KMS-11 (cell line): ENCODE measurements around the gene PERP.

Experiments used
- H2AFZ ChIP-seq: fragments of 200-600 bp; sonication (generic); 2 replicates; pipeline ENCODE4 v1.6.1; 2016; ENCODE audit warnings: antibody characterized with exemption, mixed run types, low read depth
- H3K27ac ChIP-seq: fragments of 200-600 bp; sonication (generic); 2 replicates; pipeline ENCODE4 v1.6.1; 2016; ENCODE audit warnings: mild to moderate bottlenecking, mixed run types
- H3K27me3 ChIP-seq: fragments of 200-600 bp; sonication (generic); 2 replicates; pipeline ENCODE4 v1.6.1; 2017; ENCODE audit warnings: mild to moderate bottlenecking, low read depth, mixed run types, moderate library complexity; ENCODE audit not compliant: insufficient read depth
- H3K36me3 ChIP-seq: fragments of 200-600 bp; sonication (generic); 2 replicates; pipeline ENCODE4 v1.6.1; 2017; ENCODE audit warnings: mild to moderate bottlenecking, mixed run types; ENCODE audit not compliant: insufficient read depth
- H3K4me1 ChIP-seq: fragments of 200-600 bp; sonication (generic); 2 replicates; pipeline ENCODE4 v1.6.1; 2016; ENCODE audit warnings: mild to moderate bottlenecking, low read depth, mixed run types; ENCODE audit not compliant: poor library complexity, severe bottlenecking
- H3K4me2 ChIP-seq: fragments of 200-600 bp; sonication (generic); 2 replicates; pipeline ENCODE4 v1.7.0; 2016; ENCODE audit warnings: mild to moderate bottlenecking, mixed run types
- H3K4me3 ChIP-seq: fragments of 200-600 bp; sonication (generic); IDR thresholded peaks from 2 replicates; pipeline ENCODE4 v1.6.1; 2017; ENCODE audit warnings: low read depth, low read length, mixed read lengths; ENCODE audit not compliant: insufficient read depth
- H3K79me2 ChIP-seq: fragments of 200-600 bp; sonication (generic); 2 replicates; pipeline ENCODE4 v1.6.1; 2016; ENCODE audit warnings: low read depth, mixed run types; ENCODE audit not compliant: insufficient read depth
- H3K9ac ChIP-seq: fragments of 200-600 bp; sonication (generic); 2 replicates; pipeline ENCODE4 v1.6.1; 2016; ENCODE audit warnings: mild to moderate bottlenecking, mixed run types
- H4K20me1 ChIP-seq: fragments of 200-600 bp; sonication (generic); 2 replicates; pipeline ENCODE4 v1.6.1; 2016; ENCODE audit warnings: mild to moderate bottlenecking, mixed run types; ENCODE audit not compliant: insufficient read depth
- CTCF ChIP-seq: fragments of 200-600 bp; sonication (generic); conservative IDR thresholded peaks from 2 replicates; pipeline ENCODE4 v1.6.1; 2017; ENCODE audit warnings: low read depth, mild to moderate bottlenecking, antibody characterized with exemption, low read length, moderate library complexity, mixed read lengths

The PERP gene

GRCh38 chr6:138106665-138107077, 548 bp downstream of the PERP start:
- Histone ChIP-seq H3K4me1 (peaks cover 23% of the 10 kb centered on the region), H3K4me2 (peak overlapping the region; percentile 98), H2AFZ (peak overlapping the region; percentile 95), H3K9ac (peak overlapping the region; percentile 86), H4K20me1 (no peaks in the 10 kb centered on the region), H3K27ac (peak overlapping the region; percentile 62), H3K36me3 (no peaks in the 10 kb centered on the region), H3K4me3 (no peak overlapping the region), H3K79me2 (0 out of 2 replicates have a peak, but pooled peaks cover 8% of the 10 kb centered on the region), H3K27me3 (no peaks in the 10 kb centered on the region)
- TF ChIP-seq CTCF, result no peak

- TF ChIP-seq CTCF, result no peak
- H2AFZ ChIP-seq, result peak overlapping the region; percentile 95
- no peaks in the 10 kb centered on the region for H4K20me1 ChIP-seq
- 0 out of 2 replicates have a peak, but pooled peaks cover 8% of the 10 kb centered on the region for H3K79me2 ChIP-seq
- no peak overlapping the region for H3K4me3 ChIP-seq
- H3K36me3 ChIP-seq, result no peaks in the 10 kb centered on the region
- H3K4me1 ChIP-seq, result peaks cover 23% of the 10 kb centered on the region
- H3K9ac ChIP-seq, result peak overlapping the region; percentile 86; the same call in 1 of the 2 replicates
- H3K4me2 ChIP-seq, result peak overlapping the region; percentile 98
- peak overlapping the region; percentile 62; the same call in 1 of the 2 replicates for H3K27ac ChIP-seq
- no peaks in the 10 kb centered on the region for H3K27me3 ChIP-seq
Measured at GRCh38 chr6:138105880-138106664, 1.1 kb downstream of the PERP start.

GRCh38 chr6:138105446-138105845, 1.8 kb downstream of the PERP start:
- H4K20me1 ChIP-seq, result no peaks in the 10 kb centered on the region
- peak overlapping the region; percentile 95; the same call in 1 of the 2 replicates for H2AFZ ChIP-seq
- H3K79me2 ChIP-seq, result 0 out of 2 replicates have a peak, but pooled peaks cover 8% of the 10 kb centered on the region
- H3K27ac ChIP-seq, result no peak overlapping the region
- no peaks in the 10 kb centered on the region for H3K27me3 ChIP-seq
- no peak overlapping the region for H3K9ac ChIP-seq
- no peaks in the 10 kb centered on the region for H3K36me3 ChIP-seq
- no peak overlapping the region for H3K4me3 ChIP-seq
- TF ChIP-seq CTCF, result no peak
- peak overlapping the region; percentile 98 for H3K4me2 ChIP-seq
- peaks cover 23% of the 10 kb centered on the region for H3K4me1 ChIP-seq

GRCh38 chr6:138104618-138105213, 2.5 kb downstream of the PERP start:
- H3K4me2 ChIP-seq, result peak overlapping the region; percentile 98; the same call in 1 of the 2 replicates
- no peak for TF ChIP-seq CTCF
- no peak overlapping the region for H3K27ac ChIP-seq

More at GRCh38 chr6:138104618-138105213, 2.5 kb downstream of the PERP start:
- peaks cover 23% of the 10 kb centered on the region for H3K4me1 ChIP-seq
- H3K4me3 ChIP-seq, result no peak overlapping the region
- 0 out of 2 replicates have a peak, but pooled peaks cover 8% of the 10 kb centered on the region for H3K79me2 ChIP-seq
- no peak overlapping the region for H3K9ac ChIP-seq
- no peaks in the 10 kb centered on the region for H3K36me3 ChIP-seq
- no peak overlapping the region for H2AFZ ChIP-seq
- H3K27me3 ChIP-seq, result no peaks in the 10 kb centered on the region
- H4K20me1 ChIP-seq, result no peaks in the 10 kb centered on the region
